Measurements from ENCODE around the gene RICTOR. TPM values are rescaled to one million over a fixed set of nuclear protein-coding genes. Genes with fewer than 3 reads are reported as not detected.

The RICTOR gene
- total RNA-seq, 1 experiment from 2014 or later: 22.4 TPM

DNA sequence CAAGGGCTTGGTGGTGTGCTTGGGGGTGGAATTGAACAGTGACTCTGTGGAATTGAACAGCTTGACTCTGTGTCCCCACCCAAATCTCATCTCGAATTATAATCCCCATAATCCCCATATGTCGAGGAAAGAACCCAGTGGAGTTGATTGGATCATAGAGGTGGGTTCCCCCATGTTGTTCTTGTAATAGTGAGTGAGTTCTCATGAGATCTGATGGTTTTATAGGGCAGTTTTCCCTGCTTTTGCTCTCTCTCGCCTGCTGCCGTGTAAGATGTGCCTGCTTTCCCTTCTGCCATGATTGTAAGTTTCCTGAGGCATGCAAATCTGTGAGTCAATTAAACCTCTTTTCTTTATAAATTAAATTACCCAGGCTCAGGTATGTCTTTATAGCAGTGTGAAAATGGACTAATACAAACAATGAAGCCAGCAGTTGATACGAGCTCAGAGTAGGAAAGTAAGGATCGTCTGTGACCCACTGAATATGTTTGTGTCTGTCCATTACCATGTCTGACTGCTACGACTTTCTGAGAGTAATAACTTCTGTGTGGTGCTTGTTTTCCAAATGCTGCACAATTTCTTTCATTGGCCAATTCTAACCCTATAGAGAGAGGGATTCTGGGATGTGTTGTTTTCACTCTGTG, 17.9 kb upstream of the RICTOR start:
- no peak overlapping the region for H3K4me3 Mint-ChIP-seq
- H3K36me3 Mint-ChIP-seq: no peaks in the 10 kb centered on the region
- H3K27ac Mint-ChIP-seq: no peak overlapping the region
- peaks cover 17% of the 10 kb centered on the region for H3K9me3 Mint-ChIP-seq
- 0 out of 2 replicates have a peak, but pooled peaks cover 3% of the 10 kb centered on the region for H3K27me3 Mint-ChIP-seq (ENCODE audit: low read depth)
- ChIA-PET POLR2A (no interaction called here), CTCF (interaction anchor here (1.0 kb wide), 1 partner anchor 11 kb away, joined by 3 read pairs; no protein-coding TSS in a partner anchor)
- TF ChIP-seq, protein P1, sequence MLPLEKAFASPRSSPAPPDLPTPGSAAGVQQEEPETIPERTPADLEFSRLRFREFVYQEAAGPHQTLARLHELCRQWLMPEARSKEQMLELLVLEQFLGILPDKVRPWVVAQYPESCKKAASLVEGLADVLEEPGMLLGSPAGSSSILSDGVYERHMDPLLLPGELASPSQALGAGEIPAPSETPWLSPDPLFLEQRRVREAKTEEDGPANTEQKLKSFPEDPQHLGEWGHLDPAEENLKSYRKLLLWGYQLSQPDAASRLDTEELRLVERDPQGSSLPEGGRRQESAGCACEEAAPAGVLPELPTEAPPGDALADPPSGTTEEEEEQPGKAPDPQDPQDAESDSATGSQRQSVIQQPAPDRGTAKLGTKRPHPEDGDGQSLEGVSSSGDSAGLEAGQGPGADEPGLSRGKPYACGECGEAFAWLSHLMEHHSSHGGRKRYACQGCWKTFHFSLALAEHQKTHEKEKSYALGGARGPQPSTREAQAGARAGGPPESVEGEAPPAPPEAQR (CRISPR knock-in tag; IDR thresholded peaks at IDR 0.05): no peak
- TF ChIP-seq, protein P2, sequence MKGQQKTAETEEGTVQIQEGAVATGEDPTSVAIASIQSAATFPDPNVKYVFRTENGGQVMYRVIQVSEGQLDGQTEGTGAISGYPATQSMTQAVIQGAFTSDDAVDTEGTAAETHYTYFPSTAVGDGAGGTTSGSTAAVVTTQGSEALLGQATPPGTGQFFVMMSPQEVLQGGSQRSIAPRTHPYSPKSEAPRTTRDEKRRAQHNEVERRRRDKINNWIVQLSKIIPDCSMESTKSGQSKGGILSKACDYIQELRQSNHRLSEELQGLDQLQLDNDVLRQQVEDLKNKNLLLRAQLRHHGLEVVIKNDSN (CRISPR knock-in tag; IDR thresholded peaks at IDR 0.05): no peak
- TF ChIP-seq FOXK1 (CRISPR knock-in tag; IDR thresholded peaks at IDR 0.05) (no peak), ATF2 (CRISPR knock-in tag; IDR thresholded peaks at IDR 0.05; ENCODE audit: borderline replicate concordance, low read depth) (no peak), ZNF396 (CRISPR knock-in tag; IDR thresholded peaks at IDR 0.05; ENCODE audit: borderline replicate concordance) (no peak)
- peaks cover 4% of the 10 kb centered on the region; the same call in 1 of the 2 replicates for H3K4me1 Mint-ChIP-seq
- ATAC-seq: no peak
- no peak for DNase-seq (ENCODE audit: low spot score)

GRCh38 chr5:39083968-39084367, 9.8 kb upstream of the RICTOR start:
- ATAC-seq (no peak), DNase-seq (ENCODE audit: low spot score) (no peak)
- ChIA-PET CTCF (no interaction called here), POLR2A (interaction anchor here (0.6 kb wide), 1 partner anchor 134 kb away, joined by 3 read pairs; no protein-coding TSS in a partner anchor)
- no peaks in the 10 kb centered on the region for H3K27me3 Mint-ChIP-seq (ENCODE audit: low read depth)
- 0 out of 2 replicates have a peak, but pooled peaks cover 3% of the 10 kb centered on the region for H3K9me3 Mint-ChIP-seq
- no peak overlapping the region for H3K4me3 Mint-ChIP-seq
- TF ChIP-seq, protein P3, sequence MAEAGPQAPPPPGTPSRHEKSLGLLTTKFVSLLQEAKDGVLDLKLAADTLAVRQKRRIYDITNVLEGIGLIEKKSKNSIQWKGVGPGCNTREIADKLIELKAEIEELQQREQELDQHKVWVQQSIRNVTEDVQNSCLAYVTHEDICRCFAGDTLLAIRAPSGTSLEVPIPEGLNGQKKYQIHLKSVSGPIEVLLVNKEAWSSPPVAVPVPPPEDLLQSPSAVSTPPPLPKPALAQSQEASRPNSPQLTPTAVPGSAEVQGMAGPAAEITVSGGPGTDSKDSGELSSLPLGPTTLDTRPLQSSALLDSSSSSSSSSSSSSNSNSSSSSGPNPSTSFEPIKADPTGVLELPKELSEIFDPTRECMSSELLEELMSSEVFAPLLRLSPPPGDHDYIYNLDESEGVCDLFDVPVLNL (CRISPR knock-in tag; IDR thresholded peaks at IDR 0.05; ENCODE audit: borderline replicate concordance, low read depth): no peak
- no peak for TF ChIP-seq MYBL2 (CRISPR knock-in tag; IDR thresholded peaks at IDR 0.05)
- no peak for TF ChIP-seq SMAD4 (CRISPR knock-in tag; IDR thresholded peaks at IDR 0.05)
- TF ChIP-seq, protein P4, sequence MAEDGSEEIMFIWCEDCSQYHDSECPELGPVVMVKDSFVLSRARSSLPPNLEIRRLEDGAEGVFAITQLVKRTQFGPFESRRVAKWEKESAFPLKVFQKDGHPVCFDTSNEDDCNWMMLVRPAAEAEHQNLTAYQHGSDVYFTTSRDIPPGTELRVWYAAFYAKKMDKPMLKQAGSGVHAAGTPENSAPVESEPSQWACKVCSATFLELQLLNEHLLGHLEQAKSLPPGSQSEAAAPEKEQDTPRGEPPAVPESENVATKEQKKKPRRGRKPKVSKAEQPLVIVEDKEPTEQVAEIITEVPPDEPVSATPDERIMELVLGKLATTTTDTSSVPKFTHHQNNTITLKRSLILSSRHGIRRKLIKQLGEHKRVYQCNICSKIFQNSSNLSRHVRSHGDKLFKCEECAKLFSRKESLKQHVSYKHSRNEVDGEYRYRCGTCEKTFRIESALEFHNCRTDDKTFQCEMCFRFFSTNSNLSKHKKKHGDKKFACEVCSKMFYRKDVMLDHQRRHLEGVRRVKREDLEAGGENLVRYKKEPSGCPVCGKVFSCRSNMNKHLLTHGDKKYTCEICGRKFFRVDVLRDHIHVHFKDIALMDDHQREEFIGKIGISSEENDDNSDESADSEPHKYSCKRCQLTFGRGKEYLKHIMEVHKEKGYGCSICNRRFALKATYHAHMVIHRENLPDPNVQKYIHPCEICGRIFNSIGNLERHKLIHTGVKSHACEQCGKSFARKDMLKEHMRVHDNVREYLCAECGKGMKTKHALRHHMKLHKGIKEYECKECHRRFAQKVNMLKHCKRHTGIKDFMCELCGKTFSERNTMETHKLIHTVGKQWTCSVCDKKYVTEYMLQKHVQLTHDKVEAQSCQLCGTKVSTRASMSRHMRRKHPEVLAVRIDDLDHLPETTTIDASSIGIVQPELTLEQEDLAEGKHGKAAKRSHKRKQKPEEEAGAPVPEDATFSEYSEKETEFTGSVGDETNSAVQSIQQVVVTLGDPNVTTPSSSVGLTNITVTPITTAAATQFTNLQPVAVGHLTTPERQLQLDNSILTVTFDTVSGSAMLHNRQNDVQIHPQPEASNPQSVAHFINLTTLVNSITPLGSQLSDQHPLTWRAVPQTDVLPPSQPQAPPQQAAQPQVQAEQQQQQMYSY (CRISPR knock-in tag; IDR thresholded peaks at IDR 0.05): no peak
- TF ChIP-seq, protein P5, sequence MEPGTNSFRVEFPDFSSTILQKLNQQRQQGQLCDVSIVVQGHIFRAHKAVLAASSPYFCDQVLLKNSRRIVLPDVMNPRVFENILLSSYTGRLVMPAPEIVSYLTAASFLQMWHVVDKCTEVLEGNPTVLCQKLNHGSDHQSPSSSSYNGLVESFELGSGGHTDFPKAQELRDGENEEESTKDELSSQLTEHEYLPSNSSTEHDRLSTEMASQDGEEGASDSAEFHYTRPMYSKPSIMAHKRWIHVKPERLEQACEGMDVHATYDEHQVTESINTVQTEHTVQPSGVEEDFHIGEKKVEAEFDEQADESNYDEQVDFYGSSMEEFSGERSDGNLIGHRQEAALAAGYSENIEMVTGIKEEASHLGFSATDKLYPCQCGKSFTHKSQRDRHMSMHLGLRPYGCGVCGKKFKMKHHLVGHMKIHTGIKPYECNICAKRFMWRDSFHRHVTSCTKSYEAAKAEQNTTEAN (CRISPR knock-in tag; IDR thresholded peaks at IDR 0.05): no peak
- TF ChIP-seq OVOL2 (CRISPR knock-in tag; IDR thresholded peaks at IDR 0.05; ENCODE audit: borderline replicate concordance): no peak
- no peak for TF ChIP-seq ATF2 (CRISPR knock-in tag; IDR thresholded peaks at IDR 0.05; ENCODE audit: borderline replicate concordance, low read depth)
- TF ChIP-seq NFE2L1 (CRISPR knock-in tag; IDR thresholded peaks at IDR 0.05): no peak
- no peak for TF ChIP-seq HMGA2 (CRISPR knock-in tag; IDR thresholded peaks at IDR 0.05)
- no peak for TF ChIP-seq TEAD4 (CRISPR knock-in tag; IDR thresholded peaks at IDR 0.05)
- no peak for TF ChIP-seq ZNF281 (CRISPR knock-in tag; IDR thresholded peaks at IDR 0.05)
- no peak for TF ChIP-seq PRRX2 (CRISPR knock-in tag; IDR thresholded peaks at IDR 0.05)
- H3K27ac Mint-ChIP-seq: no peak overlapping the region
- H3K36me3 Mint-ChIP-seq: no peaks in the 10 kb centered on the region
- H3K4me1 Mint-ChIP-seq: 0 out of 2 replicates have a peak, but pooled peaks cover 6% of the 10 kb centered on the region
